GM23338 (cell line): ENCODE data around the gene PTPRJ. TPM values are rescaled to one million over a fixed set of nuclear protein-coding genes. Genes with fewer than 3 reads are reported as not detected.

Experiments used
- ATAC-seq: fragments of 200-7000 bp; cut with Tn5 transposase; 3 replicates; pipeline ENCODE4 v1.9.1; 2020
- DNase-seq: peaks from one replicate; pipeline ENCODE4 v3.0.0-alpha.2; 2015; ENCODE audit warnings: low spot score
- H2AFZ ChIP-seq: fragments of 200-600 bp; sonication (generic); 2 replicates; pipeline ENCODE4 v1.8.0; 2016; ENCODE audit warnings: antibody characterized with exemption, mild to moderate bottlenecking, moderate library complexity
- H3F3A ChIP-seq: fragments of 200-600 bp; sonication (generic); replicated peaks from 2 replicates; pipeline ENCODE4 v1.8.0; 2017; ENCODE audit warnings: antibody characterized with exemption, mixed run types, low read depth
- H3K27ac ChIP-seq: fragments of 200-600 bp; sonication (generic); 2 replicates; pipeline ENCODE4 v1.6.1; 2016; ENCODE audit warnings: low read depth
- H3K27me3 ChIP-seq: fragments of 200-600 bp; sonication (generic); 2 replicates; pipeline ENCODE4 v1.8.0; 2016; ENCODE audit warnings: mild to moderate bottlenecking, mixed run types, moderate library complexity; ENCODE audit not compliant: insufficient read depth
- H3K36me3 ChIP-seq: fragments of 200-600 bp; sonication (generic); 2 replicates; pipeline ENCODE4 v1.8.0; 2016; ENCODE audit warnings: mild to moderate bottlenecking; ENCODE audit not compliant: insufficient read depth
- H3K4me1 ChIP-seq: fragments of 200-600 bp; sonication (generic); 2 replicates; pipeline ENCODE4 v1.8.0; 2016; ENCODE audit warnings: mild to moderate bottlenecking, moderate library complexity; ENCODE audit not compliant: insufficient read depth
- H3K4me2 ChIP-seq: fragments of 200-600 bp; sonication (generic); 2 replicates; pipeline ENCODE4 v1.7.1; 2017; ENCODE audit warnings: mixed run types
- H3K4me3 ChIP-seq: fragments of 200-600 bp; sonication (generic); 2 replicates; pipeline ENCODE4 v1.6.1; 2016; ENCODE audit warnings: mixed run types
- H3K79me2 ChIP-seq: fragments of 200-600 bp; sonication (generic); replicated peaks from 2 replicates; pipeline ENCODE4 v1.8.0; 2017; ENCODE audit warnings: mild to moderate bottlenecking; ENCODE audit not compliant: insufficient read depth
- H3K9me2 ChIP-seq: fragments of 200-600 bp; sonication (generic); 2 replicates; pipeline ENCODE4 v1.8.0; 2017; ENCODE audit not compliant: insufficient read depth
- H4K20me1 ChIP-seq: fragments of 200-600 bp; sonication (generic); replicated peaks from 2 replicates; pipeline ENCODE4 v1.8.0; 2017; ENCODE audit warnings: mild to moderate bottlenecking; ENCODE audit not compliant: insufficient read depth
- H3K27ac Mint-ChIP-seq: 2 replicates; pipeline ENCODE4 v1.8.0; 2020; ENCODE audit warnings: inconsistent platforms, mild to moderate bottlenecking, moderate library complexity, mixed read lengths
- H3K27me3 Mint-ChIP-seq: 3 replicates; pipeline ENCODE4 v1.8.0; 2022; ENCODE audit warnings: low read depth, mild to moderate bottlenecking, moderate library complexity, mixed read lengths, inconsistent platforms; ENCODE audit not compliant: insufficient read depth, poor library complexity
- H3K36me3 Mint-ChIP-seq: 3 replicates; pipeline ENCODE4 v1.8.0; 2021; ENCODE audit warnings: low read depth, mild to moderate bottlenecking, inconsistent platforms, moderate library complexity, mixed read lengths
- H3K4me1 Mint-ChIP-seq: 3 replicates; pipeline ENCODE4 v1.8.0; 2020; ENCODE audit warnings: mild to moderate bottlenecking, inconsistent platforms, mixed read lengths
- H3K4me3 Mint-ChIP-seq: 3 replicates; pipeline ENCODE4 v1.8.0; 2021; ENCODE audit warnings: moderate library complexity, mild to moderate bottlenecking, inconsistent platforms, mixed read lengths
- H3K9me3 Mint-ChIP-seq: 3 replicates; pipeline ENCODE4 v1.8.0; 2020; ENCODE audit warnings: moderate library complexity, mild to moderate bottlenecking, inconsistent platforms, mixed read lengths
- ETS1 ChIP-seq: IDR thresholded peaks from 2 replicates; pipeline ENCODE4 v1.6.1; 2016; ENCODE audit warnings: antibody characterized with exemption
- JUNB ChIP-seq: IDR thresholded peaks from one replicate; pipeline ENCODE4 v1.6.1; 2016; ENCODE audit warnings: antibody characterized with exemption; ENCODE audit not compliant: unreplicated experiment
- POLR2AphosphoS5 ChIP-seq: IDR thresholded peaks from 2 replicates; pipeline ENCODE4 v1.6.1; 2016; ENCODE audit warnings: antibody characterized with exemption, low read depth
- ZNF114 ChIP-seq: fragments of 250-450 bp; sonication (Bioruptor Pico); IDR thresholded peaks from 2 replicates; pipeline ENCODE4 v1.5.0; 2020; ENCODE audit warnings: mild to moderate bottlenecking, moderate library complexity
- polyA plus RNA-seq: library from polyadenylated mRNA; unstranded; fragments of >200 nt; fragmentation: Nextera tagmentation; extraction: Ambion mirVana; gene quantifications from 2 replicates; pipeline ENCODE4 v1.2.1, GENCODE V29; 2016
- total RNA-seq: library from RNA; depleted of rRNA; stranded (reverse); fragments of >200 nt; shearing (Covaris generic); gene quantifications from 2 replicates; pipeline ENCODE4 v1.2.3, GENCODE V29; 2014
- TF ChIP-seq, protein P1 (sequence below): IDR thresholded peaks from one replicate; pipeline ENCODE4 v1.6.1; 2018; ENCODE audit warnings: antibody characterized with exemption; ENCODE audit not compliant: unreplicated experiment
- TF ChIP-seq, protein P2 (sequence below): fragments of 250-450 bp; sonication (Bioruptor Pico); IDR thresholded peaks from 2 replicates; pipeline ENCODE4 v1.5.0; 2020; ENCODE audit warnings: mild to moderate bottlenecking, moderate library complexity

PTPRJ gene
- total and polyA plus RNA-seq, 2 experiments from 2014 or later: 4.2 to 16.0 TPM

DNA sequence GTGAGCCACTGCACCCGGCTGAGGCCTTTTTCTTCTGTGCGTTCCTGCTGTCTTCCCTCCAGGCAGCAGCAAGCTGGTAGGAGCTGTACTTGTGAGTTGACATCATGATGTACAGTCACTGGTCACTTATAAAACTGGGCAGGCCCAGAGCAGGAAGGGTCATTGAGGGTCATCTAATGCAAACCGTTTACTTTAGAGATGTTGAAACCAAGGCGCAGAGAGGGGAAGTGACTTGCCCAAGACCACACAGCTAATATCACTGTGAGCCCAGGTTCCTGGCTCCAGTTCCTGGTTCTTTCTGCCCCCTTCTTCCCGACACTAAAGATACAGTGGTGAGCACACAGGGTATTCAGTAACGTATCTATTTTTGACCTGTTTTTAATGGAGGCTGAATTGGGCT is 27.3 kb downstream of the PTPRJ start:
- H3K4me3 ChIP-seq: no peak overlapping the region
- H3K27me3 Mint-ChIP-seq: peaks cover 10% of the 10 kb centered on the region
- H3K27ac ChIP-seq: no peak overlapping the region
- H3F3A ChIP-seq: no peaks in the 10 kb centered on the region
- H3K79me2 ChIP-seq: peaks cover 42% of the 10 kb centered on the region
- no peak overlapping the region for H2AFZ ChIP-seq
- H3K36me3 Mint-ChIP-seq: no peaks in the 10 kb centered on the region
- no peak overlapping the region for H3K4me2 ChIP-seq
- no peaks in the 10 kb centered on the region for H3K36me3 ChIP-seq
- peaks cover 5% of the 10 kb centered on the region; the same call in 1 of the 2 replicates for H4K20me1 ChIP-seq
- no peak overlapping the region; the same call in 1 of the 2 replicates for H3K27ac Mint-ChIP-seq
- H3K9me3 Mint-ChIP-seq: no peaks in the 10 kb centered on the region
- ATAC-seq (no peak), DNase-seq (no peak)
- no peaks in the 10 kb centered on the region for H3K27me3 ChIP-seq
- no peak overlapping the region for H3K4me3 Mint-ChIP-seq
- no peaks in the 10 kb centered on the region for H3K9me2 ChIP-seq
- no peak for TF ChIP-seq JUNB
- TF ChIP-seq POLR2AphosphoS5: no peak
- no peak for TF ChIP-seq ZNF114 (CRISPR knock-in tag)
- TF ChIP-seq ETS1: no peak
- TF ChIP-seq, protein P1, sequence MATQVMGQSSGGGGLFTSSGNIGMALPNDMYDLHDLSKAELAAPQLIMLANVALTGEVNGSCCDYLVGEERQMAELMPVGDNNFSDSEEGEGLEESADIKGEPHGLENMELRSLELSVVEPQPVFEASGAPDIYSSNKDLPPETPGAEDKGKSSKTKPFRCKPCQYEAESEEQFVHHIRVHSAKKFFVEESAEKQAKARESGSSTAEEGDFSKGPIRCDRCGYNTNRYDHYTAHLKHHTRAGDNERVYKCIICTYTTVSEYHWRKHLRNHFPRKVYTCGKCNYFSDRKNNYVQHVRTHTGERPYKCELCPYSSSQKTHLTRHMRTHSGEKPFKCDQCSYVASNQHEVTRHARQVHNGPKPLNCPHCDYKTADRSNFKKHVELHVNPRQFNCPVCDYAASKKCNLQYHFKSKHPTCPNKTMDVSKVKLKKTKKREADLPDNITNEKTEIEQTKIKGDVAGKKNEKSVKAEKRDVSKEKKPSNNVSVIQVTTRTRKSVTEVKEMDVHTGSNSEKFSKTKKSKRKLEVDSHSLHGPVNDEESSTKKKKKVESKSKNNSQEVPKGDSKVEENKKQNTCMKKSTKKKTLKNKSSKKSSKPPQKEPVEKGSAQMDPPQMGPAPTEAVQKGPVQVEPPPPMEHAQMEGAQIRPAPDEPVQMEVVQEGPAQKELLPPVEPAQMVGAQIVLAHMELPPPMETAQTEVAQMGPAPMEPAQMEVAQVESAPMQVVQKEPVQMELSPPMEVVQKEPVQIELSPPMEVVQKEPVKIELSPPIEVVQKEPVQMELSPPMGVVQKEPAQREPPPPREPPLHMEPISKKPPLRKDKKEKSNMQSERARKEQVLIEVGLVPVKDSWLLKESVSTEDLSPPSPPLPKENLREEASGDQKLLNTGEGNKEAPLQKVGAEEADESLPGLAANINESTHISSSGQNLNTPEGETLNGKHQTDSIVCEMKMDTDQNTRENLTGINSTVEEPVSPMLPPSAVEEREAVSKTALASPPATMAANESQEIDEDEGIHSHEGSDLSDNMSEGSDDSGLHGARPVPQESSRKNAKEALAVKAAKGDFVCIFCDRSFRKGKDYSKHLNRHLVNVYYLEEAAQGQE: no peak
- TF ChIP-seq, protein P2, sequence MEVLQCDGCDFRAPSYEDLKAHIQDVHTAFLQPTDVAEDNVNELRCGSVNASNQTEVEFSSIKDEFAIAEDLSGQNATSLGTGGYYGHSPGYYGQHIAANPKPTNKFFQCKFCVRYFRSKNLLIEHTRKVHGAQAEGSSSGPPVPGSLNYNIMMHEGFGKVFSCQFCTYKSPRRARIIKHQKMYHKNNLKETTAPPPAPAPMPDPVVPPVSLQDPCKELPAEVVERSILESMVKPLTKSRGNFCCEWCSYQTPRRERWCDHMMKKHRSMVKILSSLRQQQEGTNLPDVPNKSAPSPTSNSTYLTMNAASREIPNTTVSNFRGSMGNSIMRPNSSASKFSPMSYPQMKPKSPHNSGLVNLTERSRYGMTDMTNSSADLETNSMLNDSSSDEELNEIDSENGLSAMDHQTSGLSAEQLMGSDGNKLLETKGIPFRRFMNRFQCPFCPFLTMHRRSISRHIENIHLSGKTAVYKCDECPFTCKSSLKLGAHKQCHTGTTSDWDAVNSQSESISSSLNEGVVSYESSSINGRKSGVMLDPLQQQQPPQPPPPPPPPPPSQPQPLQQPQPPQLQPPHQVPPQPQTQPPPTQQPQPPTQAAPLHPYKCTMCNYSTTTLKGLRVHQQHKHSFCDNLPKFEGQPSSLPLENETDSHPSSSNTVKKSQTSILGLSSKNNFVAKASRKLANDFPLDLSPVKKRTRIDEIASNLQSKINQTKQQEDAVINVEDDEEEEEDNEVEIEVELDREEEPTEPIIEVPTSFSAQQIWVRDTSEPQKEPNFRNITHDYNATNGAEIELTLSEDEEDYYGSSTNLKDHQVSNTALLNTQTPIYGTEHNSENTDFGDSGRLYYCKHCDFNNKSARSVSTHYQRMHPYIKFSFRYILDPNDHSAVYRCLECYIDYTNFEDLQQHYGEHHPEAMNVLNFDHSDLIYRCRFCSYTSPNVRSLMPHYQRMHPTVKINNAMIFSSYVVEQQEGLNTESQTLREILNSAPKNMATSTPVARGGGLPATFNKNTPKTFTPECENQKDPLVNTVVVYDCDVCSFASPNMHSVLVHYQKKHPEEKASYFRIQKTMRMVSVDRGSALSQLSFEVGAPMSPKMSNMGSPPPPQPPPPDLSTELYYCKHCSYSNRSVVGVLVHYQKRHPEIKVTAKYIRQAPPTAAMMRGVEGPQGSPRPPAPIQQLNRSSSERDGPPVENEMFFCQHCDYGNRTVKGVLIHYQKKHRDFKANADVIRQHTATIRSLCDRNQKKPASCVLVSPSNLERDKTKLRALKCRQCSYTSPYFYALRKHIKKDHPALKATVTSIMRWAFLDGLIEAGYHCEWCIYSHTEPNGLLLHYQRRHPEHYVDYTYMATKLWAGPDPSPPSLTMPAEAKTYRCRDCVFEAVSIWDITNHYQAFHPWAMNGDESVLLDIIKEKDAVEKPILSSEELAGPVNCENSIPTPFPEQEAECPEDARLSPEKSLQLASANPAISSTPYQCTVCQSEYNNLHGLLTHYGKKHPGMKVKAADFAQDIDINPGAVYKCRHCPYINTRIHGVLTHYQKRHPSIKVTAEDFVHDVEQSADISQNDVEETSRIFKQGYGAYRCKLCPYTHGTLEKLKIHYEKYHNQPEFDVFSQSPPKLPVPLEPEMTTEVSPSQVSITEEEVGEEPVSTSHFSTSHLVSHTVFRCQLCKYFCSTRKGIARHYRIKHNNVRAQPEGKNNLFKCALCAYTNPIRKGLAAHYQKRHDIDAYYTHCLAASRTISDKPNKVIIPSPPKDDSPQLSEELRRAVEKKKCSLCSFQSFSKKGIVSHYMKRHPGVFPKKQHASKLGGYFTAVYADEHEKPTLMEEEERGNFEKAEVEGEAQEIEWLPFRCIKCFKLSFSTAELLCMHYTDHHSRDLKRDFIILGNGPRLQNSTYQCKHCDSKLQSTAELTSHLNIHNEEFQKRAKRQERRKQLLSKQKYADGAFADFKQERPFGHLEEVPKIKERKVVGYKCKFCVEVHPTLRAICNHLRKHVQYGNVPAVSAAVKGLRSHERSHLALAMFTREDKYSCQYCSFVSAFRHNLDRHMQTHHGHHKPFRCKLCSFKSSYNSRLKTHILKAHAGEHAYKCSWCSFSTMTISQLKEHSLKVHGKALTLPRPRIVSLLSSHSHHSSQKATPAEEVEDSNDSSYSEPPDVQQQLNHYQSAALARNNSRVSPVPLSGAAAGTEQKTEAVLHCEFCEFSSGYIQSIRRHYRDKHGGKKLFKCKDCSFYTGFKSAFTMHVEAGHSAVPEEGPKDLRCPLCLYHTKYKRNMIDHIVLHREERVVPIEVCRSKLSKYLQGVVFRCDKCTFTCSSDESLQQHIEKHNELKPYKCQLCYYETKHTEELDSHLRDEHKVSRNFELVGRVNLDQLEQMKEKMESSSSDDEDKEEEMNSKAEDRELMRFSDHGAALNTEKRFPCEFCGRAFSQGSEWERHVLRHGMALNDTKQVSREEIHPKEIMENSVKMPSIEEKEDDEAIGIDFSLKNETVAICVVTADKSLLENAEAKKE (CRISPR knock-in tag): no peak
- peaks cover 26% of the 10 kb centered on the region for H3K4me1 Mint-ChIP-seq
- H3K4me1 ChIP-seq: peaks cover 13% of the 10 kb centered on the region
